HepG2 (cell line): ENCODE data around the gene CELF5. TPM values are rescaled to one million over a fixed set of nuclear protein-coding genes. Genes with fewer than 3 reads are reported as not detected.

Experiments used
- DPF2 ChIP-seq: sonication (generic); formaldehyde crosslinking; IDR thresholded peaks from 2 replicates; pipeline ENCODE4 v1.4.0; 2020; ENCODE audit warnings: mild to moderate bottlenecking, low read depth, missing genetic modification reagents, borderline replicate concordance
- GLI4 ChIP-seq: sonication (generic); formaldehyde crosslinking; IDR thresholded peaks from 2 replicates; pipeline ENCODE4 v1.5.1; 2020; ENCODE audit warnings: missing genetic modification reagents, mild to moderate bottlenecking, moderate library complexity, borderline replicate concordance
- NFE2L2 ChIP-seq: fragments of 150-350 bp; IDR thresholded peaks from 2 replicates; pipeline ENCODE4 v1.6.1; 2014; ENCODE audit warnings: low read length
- POLR2G ChIP-seq: fragments of 200-400 bp; formaldehyde crosslinking; IDR thresholded peaks from 2 replicates; pipeline ENCODE4 v1.6.1; 2018; ENCODE audit warnings: mild to moderate bottlenecking, low read depth, low read length, moderate library complexity
- RBFOX2 ChIP-seq: fragments of 200-400 bp; formaldehyde crosslinking; IDR thresholded peaks from 2 replicates; pipeline ENCODE4 v1.6.1; 2017; ENCODE audit warnings: low read depth, mild to moderate bottlenecking, low read length
- RCOR2 ChIP-seq: IDR thresholded peaks from 2 replicates; pipeline ENCODE4 v1.6.1; 2016; ENCODE audit warnings: missing biosample characterization, missing genetic modification reagents
- REPIN1 ChIP-seq: sonication (generic); formaldehyde crosslinking; IDR thresholded peaks from 2 replicates; pipeline ENCODE4 v1.8.0; 2022; ENCODE audit warnings: missing genetic modification reagents, low read depth, mild to moderate bottlenecking, borderline replicate concordance
- ZC3H4 ChIP-seq: sonication (generic); formaldehyde crosslinking; IDR thresholded peaks from 2 replicates; pipeline ENCODE4 v1.4.0; 2020; ENCODE audit warnings: missing genetic modification reagents, borderline replicate concordance
- ZFP36L1 ChIP-seq: sonication (generic); formaldehyde crosslinking; IDR thresholded peaks from 2 replicates; pipeline ENCODE4 v1.8.0; 2022; ENCODE audit warnings: mild to moderate bottlenecking, missing genetic modification reagents, moderate library complexity
- ZNF558 ChIP-seq: sonication (generic); formaldehyde crosslinking; IDR thresholded peaks from 2 replicates; pipeline ENCODE4 v1.9.0; 2022; ENCODE audit warnings: mild to moderate bottlenecking, missing genetic modification reagents, borderline replicate concordance
- ZNF563 ChIP-seq: sonication (generic); formaldehyde crosslinking; IDR thresholded peaks from 2 replicates; pipeline ENCODE4 v1.8.0; 2022; ENCODE audit warnings: mild to moderate bottlenecking, moderate library complexity, missing genetic modification reagents
- ZNF629 ChIP-seq: sonication (generic); formaldehyde crosslinking; conservative IDR thresholded peaks from 2 replicates; pipeline ENCODE4 v1.5.0; 2020; ENCODE audit warnings: missing genetic modification reagents
- ZNF709 ChIP-seq: sonication (generic); formaldehyde crosslinking; IDR thresholded peaks from 2 replicates; pipeline ENCODE4 v1.5.0; 2020; ENCODE audit warnings: mild to moderate bottlenecking, missing genetic modification reagents
- ZNF839 ChIP-seq: sonication (generic); formaldehyde crosslinking; IDR thresholded peaks from 2 replicates; pipeline ENCODE4 v1.4.0; 2020; ENCODE audit warnings: missing genetic modification reagents, mild to moderate bottlenecking, borderline replicate concordance
- ZNF883 ChIP-seq: sonication (generic); formaldehyde crosslinking; IDR thresholded peaks from 2 replicates; pipeline ENCODE4 v1.5.1; 2020; ENCODE audit warnings: mild to moderate bottlenecking, missing genetic modification reagents; ENCODE audit errors: not compliant biosample characterization
- ZZZ3 ChIP-seq: sonication (generic); formaldehyde crosslinking; IDR thresholded peaks from 2 replicates; pipeline ENCODE4 v1.4.0; 2020; ENCODE audit warnings: missing genetic modification reagents, mild to moderate bottlenecking, borderline replicate concordance
- polyA plus RNA-seq, 8 experiments: library from polyadenylated mRNA; depleted of rRNA in 3 of 8; stranded (reverse) in 7 of 8; unstranded in 1 of 8; fragments of >200 nt; fragmentation: Illumina TruSeq in 4 of 8; extraction: Trizol in 4 of 8; gene quantifications; 2 replicates each; pipeline versions ENCODE4 v1.2.1 to v1.2.3, GENCODE V29; 2011 to 2016; ENCODE audit warnings: low read depth in 4 of 8, missing spikeins in 1 of 8, mixed read lengths in 1 of 8; ENCODE audit not compliant: insufficient read depth in 1 of 8
- total RNA-seq, 5 experiments: library from RNA; depleted of rRNA; stranded (reverse); fragments of >200 nt; fragmentation: Illumina TruSeq; extraction: Trizol; gene quantifications; 2 replicates each; pipeline ENCODE4 v1.2.3, GENCODE V29; 2016; ENCODE audit warnings: low read depth in 1 of 5
- TF ChIP-seq, protein P1 (sequence below): sonication (generic); formaldehyde crosslinking; IDR thresholded peaks from 2 replicates; pipeline ENCODE4 v1.8.0; 2022; ENCODE audit warnings: mild to moderate bottlenecking, missing genetic modification reagents, moderate library complexity
- TF ChIP-seq, protein P2 (sequence below): sonication (generic); formaldehyde crosslinking; IDR thresholded peaks from 2 replicates; pipeline ENCODE4 v1.5.0; 2020; ENCODE audit warnings: mild to moderate bottlenecking, missing genetic modification reagents
- TF ChIP-seq, protein P3 (sequence below): sonication (generic); formaldehyde crosslinking; IDR thresholded peaks from 2 replicates; pipeline ENCODE4 v1.4.0; 2020; ENCODE audit warnings: missing genetic modification reagents, borderline replicate concordance
- TF ChIP-seq, protein P4 (sequence below): sonication (generic); IDR thresholded peaks from 2 replicates; pipeline ENCODE4 v1.6.1; 2016; ENCODE audit warnings: low read depth, borderline replicate concordance
- TF ChIP-seq, protein P5 (sequence below): sonication (generic); formaldehyde crosslinking; IDR thresholded peaks from 2 replicates; pipeline ENCODE4 v1.5.0; 2020; ENCODE audit warnings: missing genetic modification reagents, mild to moderate bottlenecking, borderline replicate concordance

The CELF5 gene
- total and polyA plus RNA-seq, 2 of the 13 experiments (the other 11 are each of a cell fraction or from before 2014, with no cell fraction given), result 0.31 to 0.84 TPM

DNA sequence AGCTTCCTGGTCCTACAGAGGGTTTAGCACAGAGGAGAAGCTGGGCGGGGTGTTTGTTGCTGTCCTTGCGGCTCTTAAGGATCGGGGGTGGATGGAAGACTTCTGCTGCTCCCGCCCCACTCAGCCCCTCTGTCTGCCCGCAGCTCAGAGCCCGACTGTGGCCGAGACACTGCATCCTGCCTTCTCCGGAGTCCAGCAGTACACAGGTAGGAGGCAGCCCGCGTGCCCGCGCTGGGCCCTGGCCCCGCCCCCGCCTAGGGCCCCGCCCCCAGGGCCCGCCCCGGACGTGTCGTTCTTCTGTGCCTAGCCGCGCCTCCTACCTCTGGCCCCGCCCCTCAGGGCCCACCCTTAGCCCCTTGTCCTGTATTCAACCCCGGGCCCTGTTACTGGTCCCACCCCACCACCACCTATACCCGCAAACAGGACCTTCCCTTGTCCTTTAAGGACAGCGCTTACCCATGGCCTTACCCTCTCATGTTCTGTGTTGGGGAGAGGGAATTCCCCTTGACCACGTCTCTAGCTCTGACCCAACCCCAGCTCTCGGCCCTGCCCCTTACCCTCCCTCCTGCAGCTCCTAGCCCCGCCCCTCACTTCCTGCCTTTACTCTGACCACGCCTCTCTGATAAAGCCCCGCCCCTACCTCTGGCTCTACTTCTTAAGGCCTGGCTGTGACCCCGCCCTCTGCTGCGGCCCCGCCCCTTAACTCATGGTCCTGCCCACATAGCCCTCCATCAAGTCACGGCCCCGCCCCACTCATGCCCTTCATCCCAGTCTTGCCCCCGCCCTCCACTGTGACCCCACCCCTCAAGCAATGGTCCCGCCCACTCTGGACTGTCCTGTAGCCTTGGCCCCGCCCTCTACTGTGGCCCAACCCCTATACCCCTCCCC lies 60.5 kb downstream of the CELF5 start (continued):
- no peak for TF ChIP-seq REPIN1 (CRISPR knock-in tag)
- TF ChIP-seq ZNF563, result no peak
- no peak for TF ChIP-seq ZNF839
- TF ChIP-seq, protein P1, sequence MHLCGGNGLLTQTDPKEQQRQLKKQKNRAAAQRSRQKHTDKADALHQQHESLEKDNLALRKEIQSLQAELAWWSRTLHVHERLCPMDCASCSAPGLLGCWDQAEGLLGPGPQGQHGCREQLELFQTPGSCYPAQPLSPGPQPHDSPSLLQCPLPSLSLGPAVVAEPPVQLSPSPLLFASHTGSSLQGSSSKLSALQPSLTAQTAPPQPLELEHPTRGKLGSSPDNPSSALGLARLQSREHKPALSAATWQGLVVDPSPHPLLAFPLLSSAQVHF, result no peak
- peak; percentile 49; the same call in 1 of the 2 replicates for TF ChIP-seq POLR2G
- TF ChIP-seq, protein P2, sequence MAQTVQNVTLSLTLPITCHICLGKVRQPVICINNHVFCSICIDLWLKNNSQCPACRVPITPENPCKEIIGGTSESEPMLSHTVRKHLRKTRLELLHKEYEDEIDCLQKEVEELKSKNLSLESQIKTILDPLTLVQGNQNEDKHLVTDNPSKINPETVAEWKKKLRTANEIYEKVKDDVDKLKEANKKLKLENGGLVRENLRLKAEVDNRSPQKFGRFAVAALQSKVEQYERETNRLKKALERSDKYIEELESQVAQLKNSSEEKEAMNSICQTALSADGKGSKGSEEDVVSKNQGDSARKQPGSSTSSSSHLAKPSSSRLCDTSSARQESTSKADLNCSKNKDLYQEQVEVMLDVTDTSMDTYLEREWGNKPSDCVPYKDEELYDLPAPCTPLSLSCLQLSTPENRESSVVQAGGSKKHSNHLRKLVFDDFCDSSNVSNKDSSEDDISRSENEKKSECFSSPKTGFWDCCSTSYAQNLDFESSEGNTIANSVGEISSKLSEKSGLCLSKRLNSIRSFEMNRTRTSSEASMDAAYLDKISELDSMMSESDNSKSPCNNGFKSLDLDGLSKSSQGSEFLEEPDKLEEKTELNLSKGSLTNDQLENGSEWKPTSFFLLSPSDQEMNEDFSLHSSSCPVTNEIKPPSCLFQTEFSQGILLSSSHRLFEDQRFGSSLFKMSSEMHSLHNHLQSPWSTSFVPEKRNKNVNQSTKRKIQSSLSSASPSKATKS (CRISPR knock-in tag), result no peak
- TF ChIP-seq ZNF629 (CRISPR knock-in tag), result no peak
- no peak for TF ChIP-seq GLI4 (CRISPR knock-in tag)
- no peak for TF ChIP-seq ZNF883 (CRISPR knock-in tag)
- TF ChIP-seq ZZZ3 (CRISPR knock-in tag), result no peak
- no peak for TF ChIP-seq DPF2
- TF ChIP-seq ZFP36L1 (CRISPR knock-in tag), result no peak
- TF ChIP-seq, protein P3, sequence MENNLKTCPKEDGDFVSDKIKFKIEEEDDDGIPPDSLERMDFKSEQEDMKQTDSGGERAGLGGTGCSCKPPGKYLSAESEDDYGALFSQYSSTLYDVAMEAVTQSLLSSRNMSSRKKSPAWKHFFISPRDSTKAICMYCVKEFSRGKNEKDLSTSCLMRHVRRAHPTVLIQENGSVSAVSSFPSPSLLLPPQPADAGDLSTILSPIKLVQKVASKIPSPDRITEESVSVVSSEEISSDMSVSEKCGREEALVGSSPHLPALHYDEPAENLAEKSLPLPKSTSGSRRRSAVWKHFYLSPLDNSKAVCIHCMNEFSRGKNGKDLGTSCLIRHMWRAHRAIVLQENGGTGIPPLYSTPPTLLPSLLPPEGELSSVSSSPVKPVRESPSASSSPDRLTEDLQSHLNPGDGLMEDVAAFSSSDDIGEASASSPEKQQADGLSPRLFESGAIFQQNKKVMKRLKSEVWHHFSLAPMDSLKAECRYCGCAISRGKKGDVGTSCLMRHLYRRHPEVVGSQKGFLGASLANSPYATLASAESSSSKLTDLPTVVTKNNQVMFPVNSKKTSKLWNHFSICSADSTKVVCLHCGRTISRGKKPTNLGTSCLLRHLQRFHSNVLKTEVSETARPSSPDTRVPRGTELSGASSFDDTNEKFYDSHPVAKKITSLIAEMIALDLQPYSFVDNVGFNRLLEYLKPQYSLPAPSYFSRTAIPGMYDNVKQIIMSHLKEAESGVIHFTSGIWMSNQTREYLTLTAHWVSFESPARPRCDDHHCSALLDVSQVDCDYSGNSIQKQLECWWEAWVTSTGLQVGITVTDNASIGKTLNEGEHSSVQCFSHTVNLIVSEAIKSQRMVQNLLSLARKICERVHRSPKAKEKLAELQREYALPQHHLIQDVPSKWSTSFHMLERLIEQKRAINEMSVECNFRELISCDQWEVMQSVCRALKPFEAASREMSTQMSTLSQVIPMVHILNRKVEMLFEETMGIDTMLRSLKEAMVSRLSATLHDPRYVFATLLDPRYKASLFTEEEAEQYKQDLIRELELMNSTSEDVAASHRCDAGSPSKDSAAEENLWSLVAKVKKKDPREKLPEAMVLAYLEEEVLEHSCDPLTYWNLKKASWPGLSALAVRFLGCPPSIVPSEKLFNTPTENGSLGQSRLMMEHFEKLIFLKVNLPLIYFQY (CRISPR knock-in tag), result peak; percentile 37; the same call in 1 of the 2 replicates
- TF ChIP-seq RBFOX2, result peak; percentile 36; the same call in 1 of the 2 replicates
- TF ChIP-seq, protein P4, sequence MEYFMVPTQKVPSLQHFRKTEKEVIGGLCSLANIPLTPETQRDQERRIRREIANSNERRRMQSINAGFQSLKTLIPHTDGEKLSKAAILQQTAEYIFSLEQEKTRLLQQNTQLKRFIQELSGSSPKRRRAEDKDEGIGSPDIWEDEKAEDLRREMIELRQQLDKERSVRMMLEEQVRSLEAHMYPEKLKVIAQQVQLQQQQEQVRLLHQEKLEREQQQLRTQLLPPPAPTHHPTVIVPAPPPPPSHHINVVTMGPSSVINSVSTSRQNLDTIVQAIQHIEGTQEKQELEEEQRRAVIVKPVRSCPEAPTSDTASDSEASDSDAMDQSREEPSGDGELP, result no peak
- no peak for TF ChIP-seq NFE2L2
- TF ChIP-seq ZC3H4, result no peak
- no peak for TF ChIP-seq ZNF558 (CRISPR knock-in tag)
- TF ChIP-seq, protein P5, sequence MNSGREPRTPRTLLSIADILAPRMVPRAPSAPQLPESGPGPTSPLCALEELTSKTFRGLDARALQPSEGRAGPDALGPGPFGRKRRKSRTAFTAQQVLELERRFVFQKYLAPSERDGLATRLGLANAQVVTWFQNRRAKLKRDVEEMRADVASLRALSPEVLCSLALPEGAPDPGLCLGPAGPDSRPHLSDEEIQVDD (CRISPR knock-in tag), result no peak
- no peak for TF ChIP-seq RCOR2 (CRISPR knock-in tag)
- TF ChIP-seq ZNF709 (CRISPR knock-in tag), result no peak
